ENCODE measurements around the gene RIT2.

RIT2 gene

DNA sequence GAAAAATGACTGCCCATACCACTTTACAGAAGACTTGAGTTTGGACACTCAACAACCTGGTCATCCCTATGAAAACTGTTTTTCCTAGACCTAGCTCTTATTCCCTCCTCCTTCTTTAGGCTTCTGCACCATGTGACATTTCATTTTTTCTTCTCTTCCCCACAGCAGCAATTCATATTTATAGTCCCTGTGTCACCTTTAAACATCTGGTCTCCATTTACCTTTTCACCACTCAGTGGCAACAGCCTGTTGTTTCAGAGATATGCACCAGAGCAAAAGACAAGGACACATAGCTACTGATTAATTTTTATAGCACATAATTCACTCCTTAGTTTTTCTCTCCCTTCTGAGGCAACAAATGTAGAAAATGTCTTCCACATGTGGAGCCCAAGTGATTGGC lies 118.7 kb downstream of the RIT2 start:
- H3K4me3 ChIP-seq (ENCODE audit: low read length), result no peak overlapping the region
- no peak overlapping the region for H3K9ac ChIP-seq (ENCODE audit: low read length)
- H3K36me3 ChIP-seq (ENCODE audit: control insufficient read depth, insufficient read depth, low read length), result no peaks in the 10 kb centered on the region
- H3K27me3 ChIP-seq (ENCODE audit: control insufficient read depth, insufficient read depth, low read length), result no peaks in the 10 kb centered on the region
- H3K4me1 ChIP-seq (ENCODE audit: control insufficient read depth, insufficient read depth, low read length), result no peaks in the 10 kb centered on the region
- H3K27ac ChIP-seq (ENCODE audit: low read depth, low read length), result no peak overlapping the region

DNA sequence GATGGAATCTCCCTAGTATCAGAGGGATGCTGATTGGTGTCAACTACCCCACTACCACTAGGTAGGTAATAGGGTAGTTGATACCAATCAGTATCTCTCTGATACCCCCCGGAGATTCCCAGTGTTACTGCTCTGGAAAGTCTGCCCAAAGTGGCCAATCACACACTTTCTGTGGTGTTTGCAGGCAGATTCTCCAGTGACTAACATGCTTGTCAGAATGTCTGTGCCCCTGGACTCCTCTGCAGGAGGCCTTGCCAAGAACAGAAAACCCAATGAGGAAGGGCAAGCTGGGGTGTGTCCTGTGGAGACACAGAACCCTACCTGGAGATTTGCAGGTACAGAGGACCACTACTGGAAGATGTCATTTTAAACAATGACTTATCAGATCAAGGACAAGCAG lies 135.1 kb downstream of the RIT2 start:
- H3K9ac ChIP-seq (ENCODE audit: low read length), result no peak overlapping the region
- no peaks in the 10 kb centered on the region for H3K4me1 ChIP-seq (ENCODE audit: control insufficient read depth, insufficient read depth, low read length)
- H3K36me3 ChIP-seq (ENCODE audit: control insufficient read depth, insufficient read depth, low read length), result no peaks in the 10 kb centered on the region
- H3K27ac ChIP-seq (ENCODE audit: low read depth, low read length), result no peak overlapping the region
- no peaks in the 10 kb centered on the region for H3K27me3 ChIP-seq (ENCODE audit: control insufficient read depth, insufficient read depth, low read length)
- no peak overlapping the region for H3K4me3 ChIP-seq (ENCODE audit: low read length)

- no peak overlapping the region for H3K4me3 ChIP-seq (ENCODE audit: low read length)
- no peak overlapping the region for H3K27ac ChIP-seq (ENCODE audit: low read depth, low read length)
- H3K4me1 ChIP-seq (ENCODE audit: control insufficient read depth, insufficient read depth, low read length), result no peaks in the 10 kb centered on the region
- no peaks in the 10 kb centered on the region for H3K27me3 ChIP-seq (ENCODE audit: control insufficient read depth, insufficient read depth, low read length)
- H3K9ac ChIP-seq (ENCODE audit: low read length), result no peak overlapping the region
- H3K36me3 ChIP-seq (ENCODE audit: control insufficient read depth, insufficient read depth, low read length), result no peaks in the 10 kb centered on the region
Measured at GRCh38 chr18:42977982-42978637, 137.4 kb downstream of the RIT2 start.

- Histone ChIP-seq H3K4me1 (ENCODE audit: control insufficient read depth, insufficient read depth, low read length) (no peaks in the 10 kb centered on the region), H3K27ac (ENCODE audit: low read depth, low read length) (no peak overlapping the region), H3K36me3 (ENCODE audit: control insufficient read depth, insufficient read depth, low read length) (no peaks in the 10 kb centered on the region), H3K27me3 (ENCODE audit: control insufficient read depth, insufficient read depth, low read length) (no peaks in the 10 kb centered on the region), H3K4me3 (ENCODE audit: low read length) (no peak overlapping the region), H3K9ac (ENCODE audit: low read length) (no peak overlapping the region)
Measured at GRCh38 chr18:42976869-42977590, 138.5 kb downstream of the RIT2 start.

DNA sequence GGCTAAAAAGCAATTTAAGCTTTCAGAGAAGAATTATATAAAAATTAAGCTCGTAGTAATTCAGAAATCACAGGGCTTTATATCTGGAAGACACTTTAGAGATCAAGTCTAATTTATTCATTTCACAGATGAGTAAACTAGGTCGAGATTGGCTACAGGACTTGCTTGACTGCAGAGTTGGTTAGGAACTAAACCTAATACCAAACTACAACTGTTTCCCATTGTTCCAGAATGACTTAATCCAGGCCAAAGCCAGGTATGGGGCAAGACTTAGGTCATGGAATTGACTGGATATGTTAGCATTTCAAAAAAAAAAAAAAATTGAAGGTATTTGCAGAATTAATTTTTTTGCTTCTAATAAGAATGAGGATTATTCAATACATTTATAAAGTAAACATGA lies 146.1 kb downstream of the RIT2 start:
- Histone ChIP-seq H3K4me3 (ENCODE audit: low read length) (no peak overlapping the region), H3K27ac (ENCODE audit: low read depth, low read length) (no peak overlapping the region), H3K9ac (ENCODE audit: low read length) (no peak overlapping the region), H3K4me1 (ENCODE audit: control insufficient read depth, insufficient read depth, low read length) (no peaks in the 10 kb centered on the region), H3K27me3 (ENCODE audit: control insufficient read depth, insufficient read depth, low read length) (no peaks in the 10 kb centered on the region), H3K36me3 (ENCODE audit: control insufficient read depth, insufficient read depth, low read length) (no peaks in the 10 kb centered on the region)

- Histone ChIP-seq H3K9ac (ENCODE audit: low read length) (no peak overlapping the region), H3K27me3 (ENCODE audit: control insufficient read depth, insufficient read depth, low read length) (no peaks in the 10 kb centered on the region), H3K36me3 (ENCODE audit: control insufficient read depth, insufficient read depth, low read length) (no peaks in the 10 kb centered on the region), H3K4me3 (ENCODE audit: low read length) (no peak overlapping the region), H3K27ac (ENCODE audit: low read depth, low read length) (no peak overlapping the region), H3K4me1 (ENCODE audit: control insufficient read depth, insufficient read depth, low read length) (no peaks in the 10 kb centered on the region)
Measured at GRCh38 chr18:42961298-42961697, 154.2 kb downstream of the RIT2 start.

GRCh38 chr18:42959528-42959927 lies 156.0 kb downstream of the RIT2 start:
- H3K27me3 ChIP-seq (ENCODE audit: control insufficient read depth, insufficient read depth, low read length), result no peaks in the 10 kb centered on the region
- H3K4me1 ChIP-seq (ENCODE audit: control insufficient read depth, insufficient read depth, low read length), result no peaks in the 10 kb centered on the region
- no peak overlapping the region for H3K4me3 ChIP-seq (ENCODE audit: low read length)
- H3K36me3 ChIP-seq (ENCODE audit: control insufficient read depth, insufficient read depth, low read length), result no peaks in the 10 kb centered on the region
- no peak overlapping the region for H3K9ac ChIP-seq (ENCODE audit: low read length)
- no peak overlapping the region for H3K27ac ChIP-seq (ENCODE audit: low read depth, low read length)

- Histone ChIP-seq H3K27me3 (ENCODE audit: control insufficient read depth, insufficient read depth, low read length) (no peaks in the 10 kb centered on the region), H3K36me3 (ENCODE audit: control insufficient read depth, insufficient read depth, low read length) (no peaks in the 10 kb centered on the region), H3K27ac (ENCODE audit: low read depth, low read length) (no peak overlapping the region), H3K4me1 (ENCODE audit: control insufficient read depth, insufficient read depth, low read length) (no peaks in the 10 kb centered on the region), H3K9ac (ENCODE audit: low read length) (no peak overlapping the region), H3K4me3 (ENCODE audit: low read length) (no peak overlapping the region)
Measured at GRCh38 chr18:42958353-42958752, 157.1 kb downstream of the RIT2 start.

GRCh38 chr18:42956287-42956686 lies 159.2 kb downstream of the RIT2 start:
- no peaks in the 10 kb centered on the region for H3K27me3 ChIP-seq (ENCODE audit: control insufficient read depth, insufficient read depth, low read length)
- H3K27ac ChIP-seq (ENCODE audit: low read depth, low read length), result no peak overlapping the region
- no peaks in the 10 kb centered on the region for H3K36me3 ChIP-seq (ENCODE audit: control insufficient read depth, insufficient read depth, low read length)
- H3K4me1 ChIP-seq (ENCODE audit: control insufficient read depth, insufficient read depth, low read length), result no peaks in the 10 kb centered on the region
- H3K4me3 ChIP-seq (ENCODE audit: low read length), result no peak overlapping the region
- no peak overlapping the region for H3K9ac ChIP-seq (ENCODE audit: low read length)

DNA sequence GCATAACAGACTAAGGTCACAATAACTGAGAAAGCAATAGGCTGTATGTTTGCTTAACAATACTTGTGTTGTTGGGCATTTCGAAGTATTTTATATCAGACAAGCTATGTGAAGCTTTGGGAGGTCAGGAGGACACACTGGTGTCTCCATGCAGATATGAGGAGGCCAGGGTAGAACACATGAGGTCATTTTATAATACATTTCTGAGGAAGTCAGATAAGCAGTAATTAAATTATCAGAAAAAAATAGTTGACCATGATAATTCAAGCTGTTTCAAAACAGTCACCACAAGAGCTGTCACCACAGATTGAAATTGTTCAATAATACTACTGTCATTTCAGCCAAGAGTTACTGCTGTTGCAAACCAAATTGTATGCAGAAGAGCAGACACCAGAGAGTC lies 160.6 kb downstream of the RIT2 start:
- no peaks in the 10 kb centered on the region for H3K27me3 ChIP-seq (ENCODE audit: control insufficient read depth, insufficient read depth, low read length)
- H3K9ac ChIP-seq (ENCODE audit: low read length), result no peak overlapping the region
- H3K4me1 ChIP-seq (ENCODE audit: control insufficient read depth, insufficient read depth, low read length), result no peaks in the 10 kb centered on the region
- no peak overlapping the region for H3K4me3 ChIP-seq (ENCODE audit: low read length)
- no peak overlapping the region for H3K27ac ChIP-seq (ENCODE audit: low read depth, low read length)
- H3K36me3 ChIP-seq (ENCODE audit: control insufficient read depth, insufficient read depth, low read length), result no peaks in the 10 kb centered on the region

DNA sequence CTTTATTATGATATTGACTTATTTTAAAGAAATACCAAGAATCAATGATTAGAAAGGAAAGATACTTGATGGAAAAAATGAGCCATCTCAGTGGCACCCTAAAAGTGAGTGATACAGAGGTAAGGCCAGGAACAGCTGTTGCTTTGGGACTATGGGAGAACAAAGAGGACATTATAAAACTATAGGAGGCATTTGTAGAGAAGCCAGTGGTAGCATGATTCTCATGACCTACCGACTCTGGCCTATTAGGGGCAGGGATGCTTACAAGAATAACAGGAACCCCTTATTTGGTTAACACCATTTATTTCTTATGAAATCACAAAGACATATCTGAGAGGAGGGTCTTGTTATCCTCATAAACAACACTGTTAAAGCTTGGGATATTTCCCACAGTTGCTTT lies 162.2 kb downstream of the RIT2 start:
- Histone ChIP-seq H3K4me3 (ENCODE audit: low read length) (no peak overlapping the region), H3K4me1 (ENCODE audit: control insufficient read depth, insufficient read depth, low read length) (no peaks in the 10 kb centered on the region), H3K27ac (ENCODE audit: low read depth, low read length) (no peak overlapping the region), H3K27me3 (ENCODE audit: control insufficient read depth, insufficient read depth, low read length) (no peaks in the 10 kb centered on the region), H3K9ac (ENCODE audit: low read length) (no peak overlapping the region), H3K36me3 (ENCODE audit: control insufficient read depth, insufficient read depth, low read length) (no peaks in the 10 kb centered on the region)

DNA sequence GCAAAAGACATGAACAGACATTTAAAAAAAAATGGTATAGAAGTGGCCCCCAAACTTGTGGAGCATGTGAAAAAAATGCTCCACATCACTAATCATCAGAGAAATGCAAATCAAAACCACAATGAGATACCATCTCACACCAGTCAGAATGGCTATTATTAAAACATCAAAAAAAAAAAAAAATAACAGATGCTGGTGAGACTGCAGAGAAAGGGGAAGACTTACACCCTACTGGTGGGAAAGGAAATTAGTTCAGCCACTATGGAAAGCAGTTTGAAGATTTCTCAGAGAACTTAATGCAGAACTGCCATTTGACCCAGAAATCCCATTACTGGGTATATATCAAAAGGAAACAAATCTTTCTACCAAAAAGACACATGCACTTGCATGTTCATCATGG lies 164.8 kb downstream of the RIT2 start:
- Histone ChIP-seq H3K9ac (ENCODE audit: low read length) (no peak overlapping the region), H3K4me3 (ENCODE audit: low read length) (no peak overlapping the region), H3K27me3 (ENCODE audit: control insufficient read depth, insufficient read depth, low read length) (no peaks in the 10 kb centered on the region), H3K36me3 (ENCODE audit: control insufficient read depth, insufficient read depth, low read length) (no peaks in the 10 kb centered on the region), H3K27ac (ENCODE audit: low read depth, low read length) (no peak overlapping the region), H3K4me1 (ENCODE audit: control insufficient read depth, insufficient read depth, low read length) (no peaks in the 10 kb centered on the region)

DNA sequence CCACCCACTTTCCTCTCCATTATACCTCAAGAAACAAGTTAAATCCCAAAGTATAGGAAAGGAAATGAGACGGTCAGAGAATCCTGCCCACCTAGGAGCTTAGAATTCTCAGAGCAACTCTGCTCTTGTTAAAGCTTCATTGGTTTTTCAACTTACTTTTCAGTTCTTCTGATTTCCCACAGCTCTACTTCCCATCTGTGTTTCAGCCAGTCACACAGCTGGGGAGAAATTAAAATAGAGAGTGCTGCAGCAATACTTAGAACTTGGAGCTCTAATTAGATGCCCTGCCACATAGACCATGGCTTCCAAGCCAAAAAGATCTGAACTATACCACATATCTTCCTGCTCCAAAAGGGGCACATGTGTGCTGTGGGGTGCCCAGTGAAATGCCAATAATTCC lies 166.7 kb downstream of the RIT2 start:
- Histone ChIP-seq H3K9ac (ENCODE audit: low read length) (no peak overlapping the region), H3K4me3 (ENCODE audit: low read length) (no peak overlapping the region), H3K4me1 (ENCODE audit: control insufficient read depth, insufficient read depth, low read length) (no peaks in the 10 kb centered on the region), H3K27ac (ENCODE audit: low read depth, low read length) (no peak overlapping the region), H3K27me3 (ENCODE audit: control insufficient read depth, insufficient read depth, low read length) (no peaks in the 10 kb centered on the region), H3K36me3 (ENCODE audit: control insufficient read depth, insufficient read depth, low read length) (no peaks in the 10 kb centered on the region)

Data from rectal smooth muscle tissue (tissue), 1 donor.